ENCODE measurements around the gene SLC19A2.

Gene SLC19A2

DNA sequence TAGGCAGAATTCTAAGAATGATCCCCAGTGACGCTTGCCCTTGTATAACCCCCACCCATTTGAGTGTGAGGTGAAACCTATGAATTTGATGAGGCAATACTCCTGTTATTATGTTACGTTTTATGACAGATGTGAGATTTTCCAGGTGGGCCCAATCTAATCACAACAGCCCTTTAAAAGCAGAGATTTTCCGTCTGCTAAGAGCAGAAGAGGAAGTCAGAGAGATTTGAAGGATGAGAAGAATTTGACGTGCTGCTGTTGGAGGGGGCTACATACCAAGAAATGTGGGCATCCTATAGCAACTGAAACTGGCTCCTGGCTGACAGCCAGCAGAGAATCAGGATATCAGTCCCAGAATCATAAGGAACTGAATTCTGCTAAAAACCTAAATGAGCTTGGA lies 2.4 kb upstream of the SLC19A2 start:
- Histone ChIP-seq H3K4me3 (ENCODE audit: low read length in 2 of 2) (no peak overlapping the region), H3K27me3 (ENCODE audit: control insufficient read depth in 2 of 2, insufficient read depth in 2 of 2, low read length in 2 of 2) (no peaks in the 10 kb centered on the region), H3K27ac (ENCODE audit: low read depth in 2 of 2, low read length in 2 of 2) (no peak overlapping the region), H3K36me3 (ENCODE audit: control insufficient read depth in 2 of 2, insufficient read depth in 2 of 2, low read length in 2 of 2) (no peaks in the 10 kb centered on the region), H3K9ac (ENCODE audit: low read depth in 1 of 2, low read length in 2 of 2) (no peak overlapping the region), H3K4me1 (ENCODE audit: control insufficient read depth in 2 of 2, insufficient read depth in 2 of 2, low read length in 2 of 2) (peaks cover 17 to 30% of the 10 kb centered on the region in 2 donors), H3K9me3 (ENCODE audit: control insufficient read depth in 2 of 2, low read length in 2 of 2) (no peaks in the 10 kb centered on the region)

DNA sequence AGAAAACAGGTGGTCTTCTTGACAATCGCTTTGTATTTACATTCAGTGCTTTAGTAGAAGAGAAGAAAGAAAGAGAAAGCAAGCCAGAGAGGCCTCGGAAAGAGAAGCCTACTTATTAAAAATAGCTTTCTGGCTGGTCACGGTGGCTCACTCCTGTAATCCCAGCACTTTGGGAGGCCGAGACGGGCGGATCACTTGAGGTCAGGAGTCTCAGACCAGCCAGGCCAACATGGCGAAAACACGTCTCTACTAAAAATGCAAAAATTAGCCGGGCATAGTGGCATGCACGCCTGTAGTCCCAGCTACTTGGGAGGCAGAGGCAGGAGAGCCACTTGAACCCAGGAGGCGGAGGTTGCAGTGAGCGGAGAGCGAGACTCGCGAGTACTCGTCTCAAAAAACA lies 1.8 kb upstream of the SLC19A2 start:
- Histone ChIP-seq H3K9ac (ENCODE audit: low read depth in 1 of 2, low read length in 2 of 2) (no peak overlapping the region), H3K27ac (ENCODE audit: low read depth in 2 of 2, low read length in 2 of 2) (no peak overlapping the region), H3K27me3 (ENCODE audit: control insufficient read depth in 2 of 2, insufficient read depth in 2 of 2, low read length in 2 of 2) (no peaks in the 10 kb centered on the region), H3K4me1 (ENCODE audit: control insufficient read depth in 2 of 2, insufficient read depth in 2 of 2, low read length in 2 of 2) (peaks cover 17 to 30% of the 10 kb centered on the region in 2 donors), H3K36me3 (ENCODE audit: control insufficient read depth in 2 of 2, insufficient read depth in 2 of 2, low read length in 2 of 2) (no peaks in the 10 kb centered on the region), H3K9me3 (ENCODE audit: control insufficient read depth in 2 of 2, low read length in 2 of 2) (no peaks in the 10 kb centered on the region), H3K4me3 (ENCODE audit: low read length in 2 of 2) (no peak overlapping the region)

DNA sequence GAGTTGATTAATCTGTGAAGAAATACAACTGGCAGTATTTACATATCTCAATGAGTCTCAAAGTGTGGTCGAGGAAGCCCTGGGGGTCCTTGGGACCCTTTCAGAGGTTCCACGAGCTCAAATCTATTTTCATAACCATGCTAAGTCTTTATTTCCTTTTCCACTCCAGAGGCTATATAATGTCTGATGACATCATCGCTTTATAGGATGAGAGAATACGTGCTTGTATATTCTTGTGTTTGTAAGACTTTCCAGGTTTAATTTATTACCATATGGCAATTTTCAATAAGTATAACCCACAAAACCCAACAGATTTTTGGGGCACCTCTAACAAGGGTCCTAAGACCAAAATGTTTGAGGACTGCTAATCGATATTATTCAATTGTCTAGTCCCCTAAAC lies 1.4 kb upstream of the SLC19A2 start:
- peak overlapping the region; percentile 83 to 86 for H3K9ac ChIP-seq (ENCODE audit: low read depth in 1 of 2, low read length in 2 of 2)
- H3K9me3 ChIP-seq (ENCODE audit: control insufficient read depth in 2 of 2, low read length in 2 of 2): no peaks in the 10 kb centered on the region
- H3K36me3 ChIP-seq (ENCODE audit: control insufficient read depth in 2 of 2, insufficient read depth in 2 of 2, low read length in 2 of 2): no peaks in the 10 kb centered on the region
- H3K4me3 ChIP-seq (ENCODE audit: low read length in 2 of 2): peak overlapping the region in 1 of 2 donors; percentile 87
- H3K4me1 ChIP-seq (ENCODE audit: control insufficient read depth in 2 of 2, insufficient read depth in 2 of 2, low read length in 2 of 2): peaks cover 17 to 30% of the 10 kb centered on the region in 2 donors
- no peaks in the 10 kb centered on the region for H3K27me3 ChIP-seq (ENCODE audit: control insufficient read depth in 2 of 2, insufficient read depth in 2 of 2, low read length in 2 of 2)
- H3K27ac ChIP-seq (ENCODE audit: low read depth in 2 of 2, low read length in 2 of 2): peak overlapping the region; percentile 94

DNA sequence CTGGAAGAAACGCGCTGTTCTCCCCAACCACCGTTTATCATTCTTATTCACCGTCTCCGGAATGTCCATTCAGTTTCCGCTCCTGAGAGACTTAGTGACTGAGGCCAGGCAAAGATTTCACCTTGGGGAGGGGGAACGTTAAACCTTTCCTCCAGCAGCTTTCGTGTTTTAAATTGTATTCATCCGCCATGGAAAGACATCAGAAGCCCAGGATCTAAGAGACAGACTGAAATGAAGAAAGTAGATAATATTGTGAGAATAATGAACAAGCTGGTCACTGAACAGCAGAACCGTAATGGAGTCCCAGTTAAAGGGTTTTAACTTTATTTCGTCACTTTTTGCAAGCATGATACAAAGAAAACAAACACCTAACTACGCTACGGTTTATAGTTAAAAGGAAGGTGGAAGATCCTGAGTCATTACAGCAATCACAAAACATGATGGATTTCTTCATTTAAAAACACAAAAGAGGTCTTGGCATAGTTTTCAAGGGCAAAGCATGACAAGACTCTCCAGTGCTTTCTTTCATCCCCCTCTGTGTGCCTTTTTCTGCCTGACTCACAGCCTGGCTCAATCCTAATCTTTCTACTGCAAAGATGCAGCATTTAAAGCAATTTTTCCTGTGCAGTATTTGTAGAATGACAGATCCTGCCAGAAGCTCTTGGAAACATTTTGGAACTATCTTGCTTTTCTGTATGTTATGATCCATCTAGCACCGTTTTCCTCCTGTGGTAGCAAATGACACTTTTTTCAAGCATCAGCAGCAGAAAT lies 722 bp upstream of the SLC19A2 start:
- peak overlapping the region; percentile 83 to 86 for H3K9ac ChIP-seq (ENCODE audit: low read depth in 1 of 2, low read length in 2 of 2)
- no peaks in the 10 kb centered on the region for H3K27me3 ChIP-seq (ENCODE audit: control insufficient read depth in 2 of 2, insufficient read depth in 2 of 2, low read length in 2 of 2)
- H3K36me3 ChIP-seq (ENCODE audit: control insufficient read depth in 2 of 2, insufficient read depth in 2 of 2, low read length in 2 of 2): no peaks in the 10 kb centered on the region
- H3K27ac ChIP-seq (ENCODE audit: low read depth in 2 of 2, low read length in 2 of 2): peak overlapping the region; percentile 94
- H3K9me3 ChIP-seq (ENCODE audit: control insufficient read depth in 2 of 2, low read length in 2 of 2): no peaks in the 10 kb centered on the region
- peaks cover 17 to 30% of the 10 kb centered on the region in 2 donors for H3K4me1 ChIP-seq (ENCODE audit: control insufficient read depth in 2 of 2, insufficient read depth in 2 of 2, low read length in 2 of 2)
- H3K4me3 ChIP-seq (ENCODE audit: low read length in 2 of 2): peak overlapping the region; percentile 78 to 87

DNA sequence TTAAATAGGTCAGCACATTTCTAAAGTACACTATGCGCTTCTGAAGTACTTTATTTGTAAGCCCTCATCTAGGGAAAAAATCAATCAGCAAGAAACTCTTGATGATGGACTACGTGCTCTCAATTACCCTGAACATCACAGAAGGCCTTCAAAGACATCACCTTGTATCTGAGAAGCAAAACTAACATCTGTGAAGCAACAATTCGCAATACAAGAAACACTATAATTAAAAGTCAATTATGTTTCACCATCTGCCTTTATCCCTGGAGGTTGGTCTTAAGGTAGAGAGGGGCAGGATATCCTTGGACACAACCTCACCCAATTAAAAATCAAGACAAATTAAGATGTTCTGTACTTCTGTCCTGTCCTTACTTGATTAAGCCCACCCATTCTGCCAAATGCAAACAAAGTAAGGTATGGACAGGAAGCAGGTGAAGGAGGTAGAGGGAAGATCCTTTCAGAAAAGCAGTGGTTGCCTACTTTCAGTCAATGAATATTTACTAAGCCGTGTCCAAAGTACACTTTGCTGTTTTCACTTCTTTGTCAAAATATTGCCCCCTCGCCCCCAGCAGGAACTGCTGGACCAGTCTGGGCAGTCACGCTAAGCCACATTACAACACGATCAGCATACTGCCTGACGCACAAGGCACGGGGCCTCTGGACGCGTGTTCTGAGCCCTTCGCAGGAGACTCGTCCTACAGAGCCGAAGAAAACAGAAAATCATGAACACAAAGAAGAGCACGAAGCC lies 887 bp downstream of the SLC19A2 start:
- H3K27me3 ChIP-seq (ENCODE audit: control insufficient read depth in 2 of 2, insufficient read depth in 2 of 2, low read length in 2 of 2): no peaks in the 10 kb centered on the region
- H3K9me3 ChIP-seq (ENCODE audit: control insufficient read depth in 2 of 2, low read length in 2 of 2): no peaks in the 10 kb centered on the region
- no peaks in the 10 kb centered on the region for H3K36me3 ChIP-seq (ENCODE audit: control insufficient read depth in 2 of 2, insufficient read depth in 2 of 2, low read length in 2 of 2)
- peak overlapping the region; percentile 94 for H3K27ac ChIP-seq (ENCODE audit: low read depth in 2 of 2, low read length in 2 of 2)
- peak overlapping the region; percentile 78 to 87 for H3K4me3 ChIP-seq (ENCODE audit: low read length in 2 of 2)
- H3K9ac ChIP-seq (ENCODE audit: low read depth in 1 of 2, low read length in 2 of 2): peak overlapping the region; percentile 82 to 86
- H3K4me1 ChIP-seq (ENCODE audit: control insufficient read depth in 2 of 2, insufficient read depth in 2 of 2, low read length in 2 of 2): peaks cover 17 to 30% of the 10 kb centered on the region in 2 donors

DNA sequence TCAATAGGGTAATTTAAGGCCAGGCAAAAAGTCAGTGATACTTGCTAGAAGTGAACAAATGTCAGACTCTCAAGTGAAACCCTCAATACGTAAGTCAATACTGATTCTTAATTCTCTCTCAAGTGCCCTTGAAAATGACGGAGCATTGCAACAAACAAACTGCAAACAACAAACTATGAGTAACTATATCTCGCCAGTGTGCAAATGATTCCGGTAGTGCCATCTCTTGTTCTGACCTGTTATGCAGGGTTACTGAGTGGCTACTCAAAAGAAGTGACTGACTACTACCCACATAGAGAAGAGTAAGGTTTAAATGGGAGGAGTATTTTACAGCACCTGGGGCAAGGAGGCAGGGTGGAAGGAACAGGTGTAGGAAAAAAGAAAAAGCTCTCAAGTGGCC lies 1.6 kb downstream of the SLC19A2 start:
- Histone ChIP-seq H3K4me1 (ENCODE audit: control insufficient read depth in 2 of 2, insufficient read depth in 2 of 2, low read length in 2 of 2) (peaks cover 17 to 30% of the 10 kb centered on the region in 2 donors), H3K9me3 (ENCODE audit: control insufficient read depth in 2 of 2, low read length in 2 of 2) (no peaks in the 10 kb centered on the region), H3K4me3 (ENCODE audit: low read length in 2 of 2) (peak overlapping the region in 1 of 2 donors; percentile 87), H3K27ac (ENCODE audit: low read depth in 2 of 2, low read length in 2 of 2) (no peak overlapping the region), H3K27me3 (ENCODE audit: control insufficient read depth in 2 of 2, insufficient read depth in 2 of 2, low read length in 2 of 2) (no peaks in the 10 kb centered on the region), H3K36me3 (ENCODE audit: control insufficient read depth in 2 of 2, insufficient read depth in 2 of 2, low read length in 2 of 2) (no peaks in the 10 kb centered on the region), H3K9ac (ENCODE audit: low read depth in 1 of 2, low read length in 2 of 2) (no peak overlapping the region)

DNA sequence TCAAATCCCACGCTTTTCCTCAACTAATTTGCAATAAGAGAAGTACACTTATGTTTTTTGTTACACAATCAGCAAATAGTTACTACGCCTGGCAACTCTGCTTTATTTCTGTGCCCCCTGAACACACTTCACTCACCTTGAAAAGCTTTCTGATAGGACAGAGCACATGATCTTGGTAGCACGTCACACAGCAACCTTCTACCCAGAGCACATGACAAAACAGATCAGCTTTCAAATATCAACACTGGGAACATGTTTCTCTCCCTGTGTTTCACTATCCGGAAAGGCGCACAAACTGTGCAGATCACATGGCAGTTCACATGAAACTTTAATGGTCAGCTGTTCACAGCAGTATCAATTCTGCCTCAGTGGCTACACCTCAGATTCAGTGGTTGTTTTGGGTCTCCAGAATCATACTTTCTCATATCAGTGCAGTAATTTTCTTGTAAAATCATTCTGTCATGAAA lies 2.2 kb downstream of the SLC19A2 start:
- Histone ChIP-seq H3K4me1 (ENCODE audit: control insufficient read depth in 2 of 2, insufficient read depth in 2 of 2, low read length in 2 of 2) (peaks cover 17 to 30% of the 10 kb centered on the region in 2 donors), H3K9ac (ENCODE audit: low read depth in 1 of 2, low read length in 2 of 2) (peak overlapping the region in 1 of 2 donors; percentile 41), H3K4me3 (ENCODE audit: low read length in 2 of 2) (peak overlapping the region in 1 of 2 donors; percentile 87), H3K27me3 (ENCODE audit: control insufficient read depth in 2 of 2, insufficient read depth in 2 of 2, low read length in 2 of 2) (no peaks in the 10 kb centered on the region), H3K9me3 (ENCODE audit: control insufficient read depth in 2 of 2, low read length in 2 of 2) (no peaks in the 10 kb centered on the region), H3K27ac (ENCODE audit: low read depth in 2 of 2, low read length in 2 of 2) (no peak overlapping the region), H3K36me3 (ENCODE audit: control insufficient read depth in 2 of 2, insufficient read depth in 2 of 2, low read length in 2 of 2) (no peaks in the 10 kb centered on the region)

DNA sequence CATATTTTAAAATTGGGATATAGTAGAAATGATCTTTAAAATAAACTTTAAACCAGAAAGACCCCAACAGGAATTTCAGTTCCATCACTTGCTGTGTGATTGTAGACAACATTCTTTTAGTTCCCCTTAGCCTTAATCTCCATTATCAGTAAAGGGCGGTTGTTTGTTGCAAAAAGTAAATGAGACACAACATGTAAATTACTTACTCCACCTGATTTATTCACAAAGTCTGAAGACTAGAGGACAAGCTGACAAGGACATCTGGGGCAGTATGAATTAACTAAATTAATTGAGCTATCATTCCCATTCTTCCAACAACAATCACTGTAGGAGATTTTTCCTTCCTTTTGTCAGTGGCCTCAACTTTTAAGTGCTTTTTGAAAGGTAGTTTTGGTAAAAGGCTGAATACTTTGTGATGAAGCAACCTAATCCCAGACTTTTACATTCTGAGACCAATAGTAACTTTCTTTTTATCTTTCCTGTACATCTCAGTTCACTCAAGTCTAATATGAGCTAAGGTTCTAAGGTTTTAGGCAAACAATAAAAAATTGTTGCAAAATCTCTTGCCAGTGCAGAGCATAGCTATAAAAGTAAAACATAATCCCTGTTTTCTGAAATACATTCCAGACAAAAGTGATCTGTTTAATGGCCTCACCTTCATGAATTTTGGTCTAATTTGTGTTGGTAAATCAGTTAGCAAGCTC lies 6.2 kb downstream of the SLC19A2 start:
- no peaks in the 10 kb centered on the region for H3K27me3 ChIP-seq (ENCODE audit: control insufficient read depth in 2 of 2, insufficient read depth in 2 of 2, low read length in 2 of 2)
- H3K27ac ChIP-seq (ENCODE audit: low read depth in 2 of 2, low read length in 2 of 2): no peak overlapping the region
- no peak overlapping the region for H3K4me3 ChIP-seq (ENCODE audit: low read length in 2 of 2)
- no peak overlapping the region for H3K9ac ChIP-seq (ENCODE audit: low read depth in 1 of 2, low read length in 2 of 2)
- peaks cover 2 to 8% of the 10 kb centered on the region in 2 donors for H3K4me1 ChIP-seq (ENCODE audit: control insufficient read depth in 2 of 2, insufficient read depth in 2 of 2, low read length in 2 of 2)
- peaks cover 6 to 12% of the 10 kb centered on the region in 2 donors for H3K36me3 ChIP-seq (ENCODE audit: control insufficient read depth in 2 of 2, insufficient read depth in 2 of 2, low read length in 2 of 2)
- no peaks in the 10 kb centered on the region for H3K9me3 ChIP-seq (ENCODE audit: control insufficient read depth in 2 of 2, low read length in 2 of 2)

DNA sequence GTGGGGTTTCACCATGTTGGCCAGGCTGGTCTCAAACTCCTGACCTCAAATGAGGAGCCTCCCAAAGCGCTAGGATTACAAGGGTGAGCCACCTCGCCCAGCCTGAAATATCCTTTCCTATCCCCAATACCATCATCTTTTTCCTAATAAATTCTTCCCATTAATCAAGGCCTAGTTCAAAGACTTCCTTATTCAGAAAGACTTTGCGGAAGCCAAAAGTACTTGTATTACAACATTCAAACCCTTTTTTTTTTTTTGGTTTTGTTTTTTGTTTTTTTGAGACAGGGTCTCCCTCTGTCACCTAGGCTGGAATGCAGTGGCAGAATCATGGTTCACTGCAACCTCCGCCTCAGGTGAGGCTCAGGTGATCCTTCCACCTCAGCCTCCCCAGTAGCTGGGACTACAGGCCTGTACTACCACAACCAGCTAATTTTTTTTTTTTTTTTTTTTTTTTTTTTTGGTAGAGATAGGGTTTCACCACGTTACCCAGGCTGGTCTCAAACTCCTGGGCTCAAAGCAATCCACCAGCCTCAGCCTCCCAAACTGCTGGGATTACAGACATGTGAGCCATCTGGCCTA lies 7.6 kb downstream of the SLC19A2 start:
- Histone ChIP-seq H3K27me3 (ENCODE audit: control insufficient read depth in 2 of 2, insufficient read depth in 2 of 2, low read length in 2 of 2) (no peaks in the 10 kb centered on the region), H3K9me3 (ENCODE audit: control insufficient read depth in 2 of 2, low read length in 2 of 2) (no peaks in the 10 kb centered on the region), H3K4me1 (ENCODE audit: control insufficient read depth in 2 of 2, insufficient read depth in 2 of 2, low read length in 2 of 2) (no peaks in the 10 kb centered on the region), H3K9ac (ENCODE audit: low read depth in 1 of 2, low read length in 2 of 2) (no peak overlapping the region), H3K36me3 (ENCODE audit: control insufficient read depth in 2 of 2, insufficient read depth in 2 of 2, low read length in 2 of 2) (peaks cover 6 to 12% of the 10 kb centered on the region in 2 donors), H3K4me3 (ENCODE audit: low read length in 2 of 2) (no peak overlapping the region), H3K27ac (ENCODE audit: low read depth in 2 of 2, low read length in 2 of 2) (no peak overlapping the region)
